Activated CD4-positive, CD25-positive, alpha-beta regulatory T cell treated with anti-CD3 and anti-CD28 coated beads, Interleukin-2, amount 50 U/mL, for 16 hours (primary cell): ENCODE results near the gene TWF2.

ENCODE experiments used
- DNase-seq: peaks from one replicate; pipeline ENCODE4 v3.0.0-alpha.2; 2020; ENCODE audit warnings: low read depth, low spot score

The TWF2 gene

DNA sequence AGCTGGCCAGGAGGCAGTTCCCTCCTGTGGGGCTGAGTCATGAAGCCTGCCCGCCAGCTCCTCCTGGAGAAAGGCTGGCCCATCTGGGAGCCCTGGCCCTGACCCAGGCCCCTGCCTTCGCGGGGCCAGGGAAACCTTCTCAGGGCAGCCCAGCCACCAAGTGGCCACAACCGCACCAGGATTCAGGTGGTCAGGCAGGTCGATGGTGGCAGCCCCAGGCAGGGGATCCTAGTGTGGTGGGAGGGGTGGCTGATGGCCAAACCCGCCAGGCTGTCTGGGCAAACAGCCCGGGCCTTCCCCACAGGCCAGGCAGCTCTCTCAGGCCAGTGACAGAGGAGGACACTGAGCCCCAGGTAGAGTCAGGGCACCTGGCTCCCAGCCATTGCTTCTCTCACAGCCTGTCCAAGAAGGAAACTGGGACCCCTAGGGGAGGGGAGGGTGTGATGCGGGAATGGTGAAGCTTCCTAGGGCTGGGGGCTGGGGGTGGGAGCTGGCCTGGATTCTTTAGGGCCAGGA, 1.2 kb downstream of the TWF2 start:
- no peak for DNase-seq

DNA sequence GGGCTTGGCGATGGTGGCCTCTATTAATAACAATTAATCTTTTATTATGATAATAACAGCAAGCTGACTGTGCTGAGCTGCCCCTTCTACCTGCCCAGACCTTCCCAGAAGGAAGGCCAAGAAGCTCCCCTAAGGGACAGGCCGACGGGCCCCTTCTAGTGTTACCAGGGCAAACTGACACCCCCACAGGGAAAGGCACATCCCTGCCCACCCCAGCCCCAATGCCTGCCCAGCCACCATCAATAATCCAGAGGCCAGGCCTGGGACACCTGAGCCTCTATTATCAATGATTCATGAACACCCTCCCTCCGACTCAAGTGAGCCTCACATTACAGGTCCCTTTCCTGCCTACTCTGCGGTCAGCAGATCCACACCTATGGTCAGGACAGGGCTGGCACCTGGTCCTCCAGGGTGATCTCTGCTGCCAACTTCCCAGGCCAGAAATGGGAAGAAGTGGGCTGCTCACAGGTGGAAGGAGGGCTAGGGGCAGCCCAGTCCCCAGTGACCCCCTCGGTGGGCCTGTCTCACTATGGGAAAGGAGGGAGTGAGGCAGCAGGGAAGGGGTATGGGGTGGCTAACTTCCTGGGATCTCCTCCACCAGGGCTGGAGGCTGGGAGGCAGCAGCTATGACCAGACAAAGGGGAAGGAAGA, 1.8 kb downstream of the TWF2 start:
- no peak for DNase-seq

DNA sequence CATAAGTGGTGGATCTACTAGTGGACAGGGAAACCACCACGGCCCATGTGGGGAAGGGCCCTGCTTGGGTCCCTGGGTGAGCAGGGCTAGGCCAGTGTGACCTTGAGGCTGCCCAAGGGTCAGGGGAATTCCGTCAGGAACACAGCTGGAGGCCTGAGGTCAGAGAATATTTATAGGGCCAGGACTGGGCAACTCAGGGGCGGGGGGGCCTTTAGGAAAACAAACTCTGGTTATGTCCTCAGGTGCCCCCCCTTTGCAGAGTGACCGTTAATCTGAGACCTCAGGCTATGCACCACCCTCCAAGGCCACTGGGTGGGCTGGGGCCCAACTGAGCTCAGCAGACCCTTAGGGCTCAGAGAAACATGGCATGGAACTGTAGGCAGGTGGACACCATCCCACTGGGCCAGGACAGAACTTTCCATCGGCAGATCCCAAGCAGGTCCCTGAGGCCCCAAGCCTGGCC, 2.5 kb downstream of the TWF2 start:
- DNase-seq, result no peak

DNA sequence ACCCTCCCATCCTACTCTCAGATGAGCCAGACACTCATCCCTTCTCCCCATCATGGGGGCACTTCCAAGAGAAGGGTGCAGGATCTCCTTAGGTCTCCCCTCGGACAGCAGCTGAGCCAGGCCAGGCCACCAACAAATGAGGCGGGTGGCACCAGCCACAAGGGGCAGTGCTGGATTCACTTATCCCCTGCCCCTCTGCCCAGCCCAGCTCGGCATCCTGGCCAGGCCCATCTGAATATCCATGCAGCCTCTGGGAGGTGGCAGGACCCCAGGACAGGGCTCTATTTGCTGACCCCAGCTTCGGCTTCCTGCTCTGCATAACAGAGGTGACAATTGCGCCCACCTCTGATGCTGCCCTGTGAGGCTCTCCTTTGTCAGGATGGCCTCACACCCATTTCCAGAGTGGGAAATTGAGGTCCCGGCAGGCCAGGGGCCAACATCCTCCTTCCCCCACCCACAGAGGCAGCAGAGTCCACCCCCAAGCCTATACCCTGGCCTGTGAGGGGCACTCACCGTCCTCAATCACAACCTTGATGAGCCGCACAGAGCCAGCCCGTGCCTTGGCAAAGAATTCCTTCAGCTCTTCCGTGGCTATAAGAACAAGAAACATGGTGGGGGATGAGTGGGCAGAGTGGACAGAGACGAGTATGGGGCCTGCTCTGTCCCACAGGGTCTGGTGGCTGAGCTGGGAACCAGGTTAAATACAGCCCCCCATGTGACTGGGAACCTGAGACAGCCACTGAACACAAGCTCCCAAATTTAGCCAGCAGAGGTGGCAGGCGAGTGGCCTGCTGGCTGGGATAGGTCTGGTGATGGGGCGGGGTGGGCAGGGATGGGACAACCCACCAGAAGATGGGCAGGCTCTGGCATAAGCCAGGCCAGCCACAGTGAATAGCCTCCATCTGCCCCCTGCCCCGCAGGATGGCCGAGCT, 4.2 kb downstream of the TWF2 start:
- DNase-seq, result no peak

DNA sequence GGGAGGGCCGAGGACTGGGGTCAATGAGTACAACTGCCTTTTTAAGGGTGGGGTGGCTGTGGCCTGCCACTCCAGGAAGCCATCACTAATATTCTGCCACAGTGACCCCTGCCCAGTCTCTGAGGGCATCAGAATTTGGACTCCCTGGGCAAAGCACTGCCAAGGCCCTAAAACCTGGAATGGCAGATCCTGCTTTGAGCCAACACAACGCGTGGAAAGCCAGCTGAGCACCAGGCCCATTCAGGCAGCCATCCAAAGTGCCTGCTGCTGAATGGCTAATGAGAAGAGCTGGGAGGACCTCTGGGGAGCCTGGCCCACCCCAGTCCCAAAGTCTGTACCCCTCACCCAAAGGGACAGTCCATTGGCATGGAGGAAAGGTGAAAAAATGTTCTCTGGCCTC, 5.0 kb downstream of the TWF2 start:
- no peak for DNase-seq

DNA sequence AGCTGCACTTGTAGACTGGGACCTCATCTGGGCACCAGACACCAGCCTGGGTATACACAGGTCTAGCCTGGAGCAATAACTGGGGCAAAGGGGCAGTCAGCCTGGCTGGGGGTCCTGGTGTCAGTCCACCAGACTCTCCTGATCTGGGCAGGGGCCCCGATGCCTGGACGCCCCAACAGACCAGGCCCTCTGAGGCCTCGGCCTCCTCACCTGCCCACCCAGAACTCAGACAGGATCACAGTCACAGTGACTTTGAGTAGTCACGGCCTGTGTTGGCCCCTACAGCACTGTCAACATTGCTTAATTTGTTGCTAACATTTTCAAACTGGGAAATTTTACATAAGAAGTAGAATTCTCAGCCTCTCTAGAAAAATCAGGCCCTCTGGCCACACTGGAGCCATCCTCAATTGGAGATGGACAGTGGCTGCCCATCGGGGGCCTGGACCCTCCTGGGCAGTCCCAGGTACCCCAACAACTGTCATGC, 5.8 kb downstream of the TWF2 start:
- DNase-seq, result no peak

DNA sequence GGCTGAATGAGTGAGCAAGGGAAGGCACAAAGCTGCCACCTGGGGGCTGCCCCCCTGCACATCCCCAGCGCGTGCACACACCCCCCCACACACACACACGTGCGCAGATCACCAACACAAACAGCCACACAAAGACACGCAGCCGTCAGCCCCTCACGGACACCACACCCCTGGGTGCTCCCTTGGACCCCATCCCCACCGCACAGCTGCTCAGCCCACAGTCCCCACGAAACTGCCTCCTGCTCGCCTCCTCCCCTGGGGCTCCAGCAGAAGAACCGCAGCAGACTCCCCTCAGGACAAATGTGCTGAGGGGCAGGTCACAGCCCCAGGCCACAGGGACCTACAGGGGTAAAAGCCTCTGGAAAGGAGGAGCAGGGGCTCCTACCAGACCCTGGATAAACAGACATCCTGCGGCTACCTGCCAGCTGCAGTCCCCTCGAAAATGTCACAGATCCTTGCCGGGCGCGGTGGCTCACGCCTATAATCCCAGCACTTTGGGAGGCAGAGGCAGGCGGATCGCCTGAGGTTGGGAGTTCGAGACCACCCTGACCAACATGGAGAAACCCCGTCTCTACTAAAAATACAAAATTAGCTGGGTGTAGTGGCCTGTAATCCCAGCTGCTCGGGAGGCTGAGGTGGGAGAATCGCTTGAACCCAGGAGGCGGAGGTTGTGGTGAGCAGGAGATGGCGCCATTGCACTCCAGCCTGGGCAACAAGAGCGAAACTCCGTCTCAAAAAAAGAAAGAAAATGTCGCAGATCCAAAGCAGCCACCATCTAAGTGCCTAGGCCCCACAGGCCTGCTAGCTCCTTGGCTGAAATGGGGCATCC, 6.5 kb downstream of the TWF2 start:
- no peak for DNase-seq

DNA sequence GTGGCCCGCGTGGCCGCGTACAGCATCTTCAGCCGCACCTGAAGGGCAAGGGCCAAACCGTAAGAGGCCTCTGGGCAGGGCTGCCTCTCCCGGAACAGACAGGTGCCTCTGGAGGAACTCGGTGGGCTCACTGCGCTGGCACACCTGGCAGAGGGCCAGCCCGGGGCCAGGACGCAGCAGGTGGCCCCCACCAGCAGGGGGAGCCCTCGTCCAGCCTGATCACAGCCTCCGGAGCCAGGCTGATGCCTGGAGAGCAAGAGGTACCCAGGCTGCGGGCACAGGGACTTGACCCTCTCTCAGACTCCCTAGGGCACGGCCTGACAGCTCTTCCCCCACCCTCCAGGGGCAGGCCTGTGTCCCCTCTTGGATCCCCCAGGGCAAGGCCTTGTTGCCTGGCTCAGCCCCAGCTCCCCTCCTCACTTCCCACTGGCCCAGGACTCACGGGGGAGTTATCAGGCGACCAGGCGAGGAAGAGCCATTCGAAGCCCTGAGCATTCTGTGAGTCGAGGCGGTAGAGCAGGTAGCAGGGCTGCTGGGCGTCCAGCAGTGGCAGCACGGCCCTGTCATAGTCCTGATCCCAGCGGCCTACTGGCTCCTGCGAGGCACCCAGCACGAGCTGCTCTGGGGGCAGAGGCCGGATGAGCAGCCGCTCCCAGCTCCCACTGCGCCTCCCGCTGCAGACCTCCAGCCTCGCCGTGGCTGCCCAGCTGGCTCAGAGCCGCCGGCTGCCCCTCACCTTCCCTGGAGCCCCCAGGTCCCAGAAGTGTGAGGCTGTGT, 7.3 kb downstream of the TWF2 start:
- peak; percentile 80 for DNase-seq

DNA sequence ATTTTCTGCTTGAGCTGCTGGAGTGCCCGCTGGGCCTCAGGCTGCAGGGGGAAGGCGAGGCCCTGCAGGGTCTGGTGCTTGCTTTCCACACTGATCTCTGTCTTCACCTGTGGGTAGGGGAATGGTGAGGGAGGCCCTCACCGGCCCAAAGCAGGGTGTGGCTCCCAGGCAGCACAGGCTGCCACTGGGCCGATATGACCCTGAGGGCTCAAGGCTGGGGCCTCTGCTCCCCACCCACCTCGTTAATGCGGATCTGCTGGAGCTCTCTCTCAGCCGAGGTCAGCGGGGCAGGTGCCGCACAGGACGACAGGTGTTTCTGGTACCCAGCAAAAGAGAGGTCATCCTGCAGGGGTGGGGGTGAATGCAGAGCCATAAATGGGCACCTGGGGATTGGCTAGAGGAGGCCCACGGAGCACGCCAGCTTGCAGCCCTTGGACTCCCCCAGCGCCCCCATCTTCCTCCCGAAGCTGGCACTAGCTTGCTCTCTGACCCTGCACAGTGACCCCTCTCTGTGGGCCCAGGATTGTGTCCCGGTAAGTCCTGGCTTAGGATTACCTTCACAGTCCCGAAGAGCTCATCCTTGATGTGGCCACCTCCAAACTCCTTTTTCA, 8.0 kb downstream of the TWF2 start:
- DNase-seq, result no peak

DNA sequence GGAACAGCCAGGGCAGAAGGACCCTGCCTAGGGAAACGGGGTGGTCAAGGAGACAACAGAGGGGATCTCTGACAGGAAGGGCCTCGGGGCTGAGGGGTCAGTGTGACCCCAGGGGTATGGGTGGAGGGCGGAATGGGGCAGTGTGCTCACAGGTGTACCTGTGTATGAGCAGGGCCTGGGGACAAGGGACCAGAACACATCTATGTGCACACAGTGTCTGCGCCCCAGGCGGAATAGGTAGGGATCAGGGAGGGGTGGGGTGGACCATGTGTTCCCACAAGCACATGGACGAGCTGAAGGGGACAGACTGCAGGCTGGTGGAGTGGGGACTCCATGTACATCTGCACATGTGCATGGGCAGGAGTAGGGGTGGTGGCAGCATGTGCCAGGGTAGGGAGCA, 8.5 kb downstream of the TWF2 start:
- no peak for DNase-seq

DNA sequence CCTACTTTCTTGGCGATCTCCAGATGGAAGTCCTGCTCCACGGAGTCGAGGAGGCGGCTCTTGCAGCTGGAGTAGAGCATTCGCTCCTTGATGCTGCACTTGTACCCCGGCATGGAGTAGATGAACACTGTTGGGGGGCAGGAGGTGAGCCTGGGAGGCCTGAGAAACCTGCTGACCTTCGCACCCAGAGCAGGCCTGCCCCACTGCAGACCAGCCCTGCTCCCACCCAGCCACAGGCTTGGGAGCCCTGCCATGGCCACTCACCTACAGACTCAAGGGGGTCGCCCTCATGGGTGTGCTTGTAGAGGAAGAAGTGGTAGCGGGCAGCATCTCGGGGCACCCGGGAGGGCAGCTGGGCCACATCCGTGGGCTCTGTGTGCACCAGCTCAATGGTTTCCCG, 9.3 kb downstream of the TWF2 start:
- DNase-seq, result no peak

DNA sequence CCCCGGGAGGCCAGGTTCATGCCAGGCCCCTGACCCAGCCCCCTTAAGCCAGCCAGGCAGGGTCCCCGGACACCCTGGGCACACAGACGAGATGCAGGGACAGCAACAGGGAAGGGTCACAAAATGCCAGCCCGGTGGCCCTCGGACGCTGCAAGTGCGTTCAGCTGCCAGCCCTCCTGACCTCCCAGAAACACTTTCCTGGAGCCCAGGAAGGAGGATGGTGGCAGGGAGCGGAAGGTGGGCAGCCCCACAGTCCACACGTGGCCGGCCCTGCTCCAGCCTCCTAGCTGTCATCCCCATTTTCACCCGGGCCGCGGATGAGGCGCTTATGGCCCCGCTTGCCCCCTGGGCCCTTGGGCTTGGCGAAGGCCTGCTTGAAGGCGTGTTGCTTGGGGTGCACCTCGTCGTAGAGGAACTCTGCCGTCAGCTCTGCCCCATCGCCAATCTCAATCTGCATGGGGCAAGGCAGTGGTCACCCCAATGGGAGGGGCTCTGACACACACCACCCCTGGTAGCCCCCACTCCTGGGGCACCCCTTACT, 10.1 kb downstream of the TWF2 start:
- DNase-seq, result no peak

DNA sequence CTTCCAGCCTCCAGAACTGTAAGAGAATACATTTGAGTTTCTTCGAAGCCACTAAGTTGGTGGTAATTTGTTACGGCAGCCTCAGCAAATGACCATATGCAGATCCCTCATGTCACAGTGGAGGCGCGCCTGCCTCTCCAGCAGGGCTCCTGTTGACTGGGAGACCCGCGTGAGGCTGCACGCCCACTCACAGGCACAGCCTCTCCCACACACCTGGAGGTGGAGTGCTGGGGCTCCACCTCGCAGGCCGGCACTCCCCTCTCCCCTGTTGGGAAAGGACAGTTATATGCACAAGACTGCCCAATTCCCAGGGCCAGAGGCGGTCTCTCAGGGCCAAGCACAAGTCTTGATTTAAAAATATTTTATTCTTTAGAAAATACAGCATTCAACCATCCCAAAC, 10.7 kb downstream of the TWF2 start:
- DNase-seq, result no peak

DNA sequence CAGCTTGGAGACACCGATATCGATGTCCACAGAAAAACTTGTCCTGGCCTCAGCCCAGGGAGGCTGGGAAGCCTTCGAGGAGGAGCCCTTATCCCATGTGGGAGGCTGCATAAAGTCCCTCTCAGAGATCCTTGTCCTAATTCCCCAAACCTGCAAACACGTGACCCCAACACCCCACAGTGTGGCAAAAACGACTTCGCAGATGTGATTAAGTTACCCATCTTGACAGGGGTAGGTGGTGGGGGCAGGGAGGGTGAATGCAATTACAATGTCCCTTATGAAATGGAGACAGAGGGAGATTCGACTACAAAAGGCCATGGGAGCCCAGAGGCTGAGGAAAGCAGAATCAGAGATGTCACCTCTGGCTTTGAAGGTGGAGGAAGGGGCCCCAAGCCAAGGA, 11.2 kb downstream of the TWF2 start:
- DNase-seq, result no peak

DNA sequence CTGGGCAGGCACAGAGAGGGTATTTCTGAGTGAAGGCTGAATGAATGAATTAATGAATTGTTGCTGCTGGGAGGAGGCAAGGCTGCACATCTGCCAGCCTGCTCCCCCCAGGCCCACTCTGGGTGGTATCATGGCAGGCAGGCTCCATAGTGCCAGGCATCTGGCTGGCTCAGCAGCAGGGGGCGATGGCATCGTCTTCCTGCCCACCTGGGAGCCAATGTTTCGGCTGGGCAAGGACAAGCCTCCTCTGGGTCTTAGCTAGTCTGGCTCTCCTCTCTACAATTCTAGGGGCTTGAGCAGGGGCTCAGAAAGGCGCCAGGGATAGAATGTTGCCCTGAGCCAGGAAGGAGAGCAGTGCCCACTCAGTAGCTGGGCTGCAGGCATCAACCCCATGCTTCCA, 11.8 kb downstream of the TWF2 start:
- DNase-seq, result no peak

DNA sequence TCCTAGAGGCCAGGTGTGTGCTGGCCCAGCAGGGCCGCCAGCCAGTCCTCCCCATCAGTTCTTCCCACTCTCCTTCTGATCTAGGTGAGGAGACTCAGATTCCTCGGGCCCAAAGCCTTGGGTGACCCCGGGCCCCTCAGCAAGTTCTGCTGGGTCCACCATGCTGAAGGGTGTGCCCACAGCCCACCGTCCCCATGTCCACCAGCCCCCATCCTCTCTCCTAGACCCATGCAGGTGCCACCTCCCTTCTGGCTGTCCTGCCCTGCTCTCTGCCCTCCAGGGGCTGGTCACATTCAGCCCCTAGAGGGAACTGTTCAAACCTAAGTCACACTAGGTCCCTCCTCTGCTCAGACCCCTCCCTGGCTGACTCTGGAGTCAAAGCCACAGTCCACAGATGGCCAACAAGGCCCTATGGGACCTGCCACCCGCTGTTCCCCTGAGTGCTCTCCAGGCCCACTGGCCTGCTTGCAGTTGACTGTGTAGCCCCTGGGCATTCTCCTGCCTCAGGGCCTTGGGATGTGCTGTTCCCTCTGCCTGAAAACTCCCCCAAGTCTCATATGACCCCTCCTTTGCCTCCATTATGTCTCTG, 12.6 kb downstream of the TWF2 start:
- no peak for DNase-seq

DNA sequence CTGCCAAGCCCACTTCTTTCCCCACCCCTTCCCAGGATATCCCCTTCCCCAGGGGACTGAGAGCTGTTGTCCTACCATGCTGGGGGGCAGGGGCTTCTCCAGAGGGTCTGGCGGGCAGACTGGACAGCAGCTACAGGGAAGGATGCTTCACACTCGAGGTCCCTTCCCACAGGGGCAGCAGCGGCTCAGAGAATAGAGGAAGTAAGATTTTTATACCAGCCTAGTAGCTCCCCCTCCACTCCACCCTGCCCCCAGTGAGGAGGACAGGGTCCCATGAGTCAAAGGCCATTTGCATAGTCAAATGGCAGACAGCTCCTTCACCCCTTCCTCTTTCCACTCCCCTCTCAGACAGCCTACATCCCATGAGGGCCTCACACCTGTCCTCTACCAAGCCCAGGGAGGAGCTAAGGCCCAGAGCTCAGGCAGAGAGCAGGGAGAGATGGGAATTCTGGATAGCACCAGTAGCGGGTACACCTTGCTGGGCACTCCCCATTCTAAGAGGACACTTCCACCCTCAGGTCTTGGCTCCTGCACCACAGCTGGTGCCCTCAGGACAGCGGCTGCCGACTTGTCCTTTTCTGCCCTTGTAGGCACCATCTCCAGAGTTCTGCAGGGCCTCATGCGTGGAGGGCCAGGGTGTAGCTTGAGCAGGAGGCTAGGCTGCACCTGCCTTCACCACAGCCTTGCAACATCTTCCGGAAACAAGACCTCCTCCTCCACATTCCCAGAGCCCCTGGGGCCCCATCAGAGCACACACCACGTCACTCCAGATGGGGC, 13.3 kb downstream of the TWF2 start, which contains the start of gene TLR9:
TSS of gene TLR9 (minus strand) at position 194 of the 777 bp plus-strand sequence. CDS start at position 78, 116 bp downstream.
- DNase-seq, result no peak

DNA sequence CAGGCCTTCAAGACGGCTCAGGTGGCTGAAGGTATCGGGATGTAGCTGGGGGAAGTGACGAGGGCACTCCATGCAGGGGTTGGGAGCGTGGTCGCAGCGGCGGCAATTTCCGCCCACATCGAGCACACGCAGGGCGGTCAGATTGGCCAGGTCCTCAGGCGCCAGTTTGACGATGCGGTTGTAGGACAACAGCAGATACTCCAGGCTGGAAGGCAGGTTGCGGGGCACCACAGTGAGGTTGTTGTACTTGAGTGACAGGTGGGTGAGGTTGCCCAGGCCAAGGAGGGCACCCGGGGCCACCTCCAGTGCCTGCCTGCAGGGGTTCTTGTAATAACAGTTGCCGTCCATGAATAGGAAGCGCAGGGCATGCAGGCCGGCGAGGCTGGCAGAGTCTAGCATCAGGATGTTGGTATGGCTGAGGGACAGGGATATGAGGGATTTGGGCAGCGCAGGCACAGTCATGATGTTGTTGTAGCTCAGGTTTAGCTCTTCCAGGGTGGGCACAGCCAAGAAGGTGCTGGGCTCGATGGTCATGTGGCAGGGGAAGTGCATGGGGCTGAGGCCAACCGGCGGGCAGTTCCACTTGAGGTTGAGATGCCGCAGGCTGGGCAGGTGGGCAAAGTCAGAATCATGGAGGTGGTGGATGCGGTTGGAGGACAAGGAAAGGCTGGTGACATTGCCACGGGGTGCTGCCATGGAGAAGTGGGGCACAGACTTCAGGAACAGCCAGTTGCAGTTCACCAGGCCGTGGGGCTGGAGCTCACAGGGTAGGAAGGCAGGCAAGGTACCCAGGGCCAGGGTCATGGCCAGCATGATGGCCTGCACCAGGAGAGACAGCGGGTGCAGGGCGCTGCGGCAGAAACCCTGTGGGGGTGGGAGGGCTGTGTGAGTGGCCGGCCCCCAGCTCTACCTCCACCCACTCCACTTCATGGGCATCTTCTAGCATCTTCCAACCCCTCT, 15.2 kb downstream of the TWF2 start:
- no peak for DNase-seq
